Endodermal cell (in vitro differentiated cells): Measurements from ENCODE around the gene COTL1. TPM values are rescaled to one million over a fixed set of nuclear protein-coding genes. Genes with fewer than 3 reads are reported as not detected.

Experiments used
- DNase-seq: peaks from one replicate; pipeline ENCODE4 v3.0.0-alpha.2; 2017
- H3K27ac ChIP-seq: 2 replicates; pipeline ENCODE4 v1.5.1; 2013; ENCODE audit warnings: mild to moderate bottlenecking, low read depth, low read length, moderate library complexity
- H3K27me3 ChIP-seq: 2 replicates; pipeline ENCODE4 v1.6.1; 2013; ENCODE audit warnings: mild to moderate bottlenecking, low read length, moderate library complexity; ENCODE audit not compliant: insufficient read depth, control insufficient read depth, poor library complexity, severe bottlenecking
- H3K36me3 ChIP-seq: 2 replicates; pipeline ENCODE4 v1.7.0; 2013; ENCODE audit warnings: mild to moderate bottlenecking, low read length, moderate library complexity; ENCODE audit not compliant: control insufficient read depth, insufficient read depth
- H3K4me1 ChIP-seq: one replicate; pipeline ENCODE4 v1.7.0; 2013; ENCODE audit warnings: low read length; ENCODE audit not compliant: control insufficient read depth, insufficient read depth
- H3K4me3 ChIP-seq: 2 replicates; pipeline ENCODE4 v1.5.1; 2013; ENCODE audit warnings: mild to moderate bottlenecking, low read length, moderate library complexity
- H3K9ac ChIP-seq: 2 replicates; pipeline ENCODE4 v1.6.1; 2013; ENCODE audit warnings: mild to moderate bottlenecking, low read length, moderate library complexity; ENCODE audit not compliant: poor library complexity, severe bottlenecking; ENCODE audit errors: extremely low read depth
- H3K9me3 ChIP-seq: 2 replicates; pipeline ENCODE4 v1.6.1; 2013; ENCODE audit warnings: mild to moderate bottlenecking, low read length, moderate library complexity; ENCODE audit not compliant: control insufficient read depth
- H3K27ac Mint-ChIP-seq: 2 replicates; pipeline ENCODE4 v1.8.0; 2020; ENCODE audit warnings: mixed read lengths
- H3K27me3 Mint-ChIP-seq: 2 replicates; pipeline ENCODE4 v1.8.0; 2021; ENCODE audit warnings: mild to moderate bottlenecking, mixed read lengths; ENCODE audit not compliant: insufficient read depth
- H3K36me3 Mint-ChIP-seq: 2 replicates; pipeline ENCODE4 v1.8.0; 2020; ENCODE audit warnings: low read depth, mixed read lengths
- H3K4me1 Mint-ChIP-seq: 2 replicates; pipeline ENCODE4 v1.8.0; 2020; ENCODE audit warnings: mixed read lengths
- H3K4me3 Mint-ChIP-seq: 2 replicates; pipeline ENCODE4 v1.8.0; 2020; ENCODE audit warnings: mild to moderate bottlenecking, moderate library complexity, mixed read lengths
- H3K9me3 Mint-ChIP-seq: 2 replicates; pipeline ENCODE4 v1.8.0; 2020; ENCODE audit warnings: mild to moderate bottlenecking, mixed read lengths
- WGBS, 2 experiments: methylation state at CpG; one replicate each; pipeline versions ENCODE4 v1.1.5 to v1.1.7; 2013; ENCODE audit warnings: missing lambda C conversion rate in 2 of 2, mixed read lengths in 1 of 2; ENCODE audit not compliant: insufficient coverage in 1 of 2, insufficient read length in 1 of 2; 5-methylcytosine and 5-hydroxymethylcytosine counted together
- total RNA-seq, 2 donors: library from RNA; stranded (reverse); fragmentation: NEBNext Ultra II Directional in 1 of 2; extraction: Animal tissue kit (Norgen Biotek cat#: 25700) in 1 of 2; gene quantifications; 2 replicates in 1 of 2; 3 replicates in 1 of 2; pipeline ENCODE4 v1.2.1, GENCODE V29; 2021
- TF ChIP-seq, protein P1 (sequence below): fragments of 200-600 bp; sonication (generic); conservative IDR thresholded peaks from 2 replicates; pipeline ENCODE4 v1.5.0; 2021; ENCODE audit warnings: antibody characterized with exemption, mild to moderate bottlenecking

COTL1 gene
- total RNA-seq, 2 donors from 2014 or later = 33.4 to 34.9 TPM

DNA sequence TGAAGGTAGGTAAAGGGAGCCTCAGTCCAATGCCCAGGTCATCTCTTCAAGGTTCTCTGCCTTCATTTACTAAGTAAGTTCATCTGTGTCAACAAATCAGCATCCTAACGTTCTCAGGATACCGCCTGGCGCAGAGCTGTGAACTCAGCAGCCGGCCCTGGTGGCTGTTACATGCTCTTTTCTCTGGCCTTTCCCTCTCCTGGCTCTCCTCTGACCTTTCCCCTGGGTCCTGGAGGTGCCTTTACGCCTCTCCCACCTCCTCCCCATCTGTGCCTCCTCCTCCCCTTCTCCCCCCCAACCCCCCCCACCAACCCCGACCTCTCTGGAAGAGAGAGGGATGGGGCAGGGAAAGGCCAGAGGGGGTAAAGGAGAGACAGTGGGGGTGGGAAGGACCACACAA is 19.5 kb downstream of the COTL1 start:
- no peak overlapping the region for H3K27ac Mint-ChIP-seq
- Histone ChIP-seq H3K9me3 (no peaks in the 10 kb centered on the region), H3K27ac (no peak overlapping the region), H3K9ac (no peak overlapping the region), H3K4me3 (no peak overlapping the region), H3K4me1 (peaks cover 6% of the 10 kb centered on the region), H3K36me3 (no peaks in the 10 kb centered on the region), H3K27me3 (no peaks in the 10 kb centered on the region)
- WGBS, 2 experiments = 59 to 60% methylated on average over 4 of the region's 6 CpGs
- no peak for DNase-seq
- TF ChIP-seq, protein P1, sequence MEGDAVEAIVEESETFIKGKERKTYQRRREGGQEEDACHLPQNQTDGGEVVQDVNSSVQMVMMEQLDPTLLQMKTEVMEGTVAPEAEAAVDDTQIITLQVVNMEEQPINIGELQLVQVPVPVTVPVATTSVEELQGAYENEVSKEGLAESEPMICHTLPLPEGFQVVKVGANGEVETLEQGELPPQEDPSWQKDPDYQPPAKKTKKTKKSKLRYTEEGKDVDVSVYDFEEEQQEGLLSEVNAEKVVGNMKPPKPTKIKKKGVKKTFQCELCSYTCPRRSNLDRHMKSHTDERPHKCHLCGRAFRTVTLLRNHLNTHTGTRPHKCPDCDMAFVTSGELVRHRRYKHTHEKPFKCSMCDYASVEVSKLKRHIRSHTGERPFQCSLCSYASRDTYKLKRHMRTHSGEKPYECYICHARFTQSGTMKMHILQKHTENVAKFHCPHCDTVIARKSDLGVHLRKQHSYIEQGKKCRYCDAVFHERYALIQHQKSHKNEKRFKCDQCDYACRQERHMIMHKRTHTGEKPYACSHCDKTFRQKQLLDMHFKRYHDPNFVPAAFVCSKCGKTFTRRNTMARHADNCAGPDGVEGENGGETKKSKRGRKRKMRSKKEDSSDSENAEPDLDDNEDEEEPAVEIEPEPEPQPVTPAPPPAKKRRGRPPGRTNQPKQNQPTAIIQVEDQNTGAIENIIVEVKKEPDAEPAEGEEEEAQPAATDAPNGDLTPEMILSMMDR = peak; percentile 14
- no peaks in the 10 kb centered on the region for H3K36me3 Mint-ChIP-seq
- no peaks in the 10 kb centered on the region for H3K27me3 Mint-ChIP-seq
- H3K4me3 Mint-ChIP-seq = no peak overlapping the region
- H3K4me1 Mint-ChIP-seq = peaks cover 27% of the 10 kb centered on the region
- H3K9me3 Mint-ChIP-seq = no peaks in the 10 kb centered on the region

DNA sequence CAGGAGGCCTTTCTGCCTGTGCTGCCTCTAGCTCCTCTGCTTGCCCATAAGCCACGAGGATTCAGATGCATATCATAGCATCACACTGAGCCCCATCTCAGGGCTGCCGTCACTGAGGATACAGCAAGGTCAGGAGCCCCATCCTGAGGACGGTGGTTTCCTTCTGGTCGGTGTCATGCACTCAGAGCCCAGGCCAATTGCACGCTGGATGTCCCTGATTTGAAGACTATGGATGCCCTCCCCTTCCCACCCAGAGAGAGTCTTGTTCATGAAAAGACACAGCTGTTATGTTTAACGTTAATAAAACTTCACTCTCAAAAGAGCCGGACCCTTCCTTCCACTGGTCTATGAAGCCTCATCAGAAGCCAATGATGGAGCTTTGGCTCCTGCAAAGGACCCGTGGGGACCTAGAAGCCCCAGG is 19.9 kb downstream of the COTL1 start:
- Mint-ChIP-seq H3K4me3 (no peak overlapping the region), H3K9me3 (no peaks in the 10 kb centered on the region), H3K36me3 (no peaks in the 10 kb centered on the region), H3K27ac (no peak overlapping the region), H3K4me1 (peaks cover 27% of the 10 kb centered on the region), H3K27me3 (no peaks in the 10 kb centered on the region)
- Histone ChIP-seq H3K4me1 (peaks cover 6% of the 10 kb centered on the region), H3K27me3 (no peaks in the 10 kb centered on the region), H3K9ac (no peak overlapping the region), H3K4me3 (no peak overlapping the region), H3K36me3 (no peaks in the 10 kb centered on the region), H3K9me3 (no peaks in the 10 kb centered on the region), H3K27ac (no peak overlapping the region)
- no peak for DNase-seq
- WGBS, 2 experiments = 72 to 82% methylated on average over 5 to 8 of the region's 8 CpGs
- TF ChIP-seq, protein P1 = no peak

DNA sequence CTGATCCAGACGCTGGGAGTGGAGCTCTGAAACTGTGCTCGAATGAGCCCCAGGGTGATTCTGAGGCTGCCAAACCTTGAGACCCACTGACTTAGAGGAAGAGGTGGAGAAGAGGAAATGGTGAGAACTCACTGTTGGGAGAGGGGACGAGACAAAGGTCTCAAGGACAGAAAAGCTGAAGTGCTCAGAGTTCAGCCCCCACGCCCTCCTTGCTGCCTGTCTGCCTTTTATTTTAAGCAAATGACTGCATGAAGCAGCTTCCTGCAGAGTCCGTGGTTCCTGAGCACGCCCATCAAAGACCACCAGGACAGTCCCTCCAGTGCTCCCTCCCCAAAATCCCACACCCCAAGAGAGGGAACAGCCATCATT is 20.4 kb downstream of the COTL1 start:
- H3K27me3 Mint-ChIP-seq = no peaks in the 10 kb centered on the region
- DNase-seq = no peak
- no peaks in the 10 kb centered on the region for H3K9me3 Mint-ChIP-seq
- TF ChIP-seq, protein P1 = no peak
- no peaks in the 10 kb centered on the region for H3K36me3 ChIP-seq
- WGBS, 2 experiments = 66 to 76% methylated on average over 6 of the region's 6 CpGs
- no peaks in the 10 kb centered on the region for H3K27me3 ChIP-seq
- no peak overlapping the region for H3K4me3 Mint-ChIP-seq
- peaks cover 27% of the 10 kb centered on the region for H3K4me1 Mint-ChIP-seq
- H3K36me3 Mint-ChIP-seq = no peaks in the 10 kb centered on the region
- H3K9me3 ChIP-seq = no peaks in the 10 kb centered on the region
- no peak overlapping the region for H3K27ac Mint-ChIP-seq
- no peak overlapping the region for H3K27ac ChIP-seq
- H3K4me3 ChIP-seq = no peak overlapping the region
- H3K9ac ChIP-seq = no peak overlapping the region
- peaks cover 6% of the 10 kb centered on the region for H3K4me1 ChIP-seq
